GM19035 (cell line): Measurements from ENCODE around the gene FSTL5.
A peak's percentile ranks its signal among the peaks of the same experiment; 100 is the strongest.

ENCODE experiments used
- ATAC-seq: cut with Tn5 transposase; IDR thresholded peaks from one replicate; pipeline ENCODE4 v1.9.1; 2021; ENCODE audit not compliant: unreplicated experiment

Gene FSTL5

GRCh38 chr4:161604516-161605300 lies 559.1 kb downstream of the FSTL5 start:
- peak; percentile 71 for ATAC-seq

- ATAC-seq, result no peak
Measured at GRCh38 chr4:161601011-161601410, 562.8 kb downstream of the FSTL5 start.

GRCh38 chr4:161595230-161595771 lies 568.5 kb downstream of the FSTL5 start:
- no peak for ATAC-seq

DNA sequence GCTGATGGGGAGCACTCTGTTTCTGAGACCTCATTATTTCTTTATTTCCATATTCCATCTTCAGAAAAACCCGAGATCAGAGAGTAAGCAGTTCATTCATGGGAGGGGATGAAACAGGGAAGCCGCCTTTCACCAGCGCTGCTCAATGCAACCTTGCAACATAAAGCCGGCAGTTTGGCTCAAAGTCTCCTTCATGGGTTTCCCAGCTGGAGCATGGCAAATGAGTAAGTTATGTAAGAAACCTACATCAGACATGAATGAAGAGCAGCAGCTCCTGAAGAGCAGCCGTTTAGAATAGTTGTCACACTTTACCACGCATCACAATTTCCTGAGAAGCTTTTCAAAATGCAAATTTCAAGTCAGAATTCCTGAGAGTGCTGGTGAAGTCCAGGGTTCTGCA lies 578.8 kb downstream of the FSTL5 start:
- no peak for ATAC-seq

DNA sequence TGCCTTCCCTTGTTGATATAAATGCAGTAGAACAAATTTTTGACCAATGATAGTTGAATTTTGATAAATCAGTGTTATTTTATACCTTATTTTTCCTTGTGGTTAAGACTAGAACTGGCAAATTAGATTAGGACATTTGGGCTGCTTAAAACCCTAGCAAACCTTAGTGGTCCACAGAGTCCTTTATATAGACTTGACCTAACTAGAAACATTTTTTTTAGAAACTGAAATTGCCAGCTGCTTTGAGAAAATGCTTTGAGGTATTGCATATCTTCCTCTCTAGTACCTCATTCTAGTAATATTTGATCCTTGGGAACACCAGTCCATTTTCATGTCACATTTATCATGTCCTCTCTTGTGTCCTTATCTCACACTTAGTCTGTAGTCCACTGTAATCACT lies 580.3 kb downstream of the FSTL5 start:
- ATAC-seq, result no peak

GRCh38 chr4:161581262-161582230 lies 582.3 kb downstream of the FSTL5 start:
- ATAC-seq, result no peak

DNA sequence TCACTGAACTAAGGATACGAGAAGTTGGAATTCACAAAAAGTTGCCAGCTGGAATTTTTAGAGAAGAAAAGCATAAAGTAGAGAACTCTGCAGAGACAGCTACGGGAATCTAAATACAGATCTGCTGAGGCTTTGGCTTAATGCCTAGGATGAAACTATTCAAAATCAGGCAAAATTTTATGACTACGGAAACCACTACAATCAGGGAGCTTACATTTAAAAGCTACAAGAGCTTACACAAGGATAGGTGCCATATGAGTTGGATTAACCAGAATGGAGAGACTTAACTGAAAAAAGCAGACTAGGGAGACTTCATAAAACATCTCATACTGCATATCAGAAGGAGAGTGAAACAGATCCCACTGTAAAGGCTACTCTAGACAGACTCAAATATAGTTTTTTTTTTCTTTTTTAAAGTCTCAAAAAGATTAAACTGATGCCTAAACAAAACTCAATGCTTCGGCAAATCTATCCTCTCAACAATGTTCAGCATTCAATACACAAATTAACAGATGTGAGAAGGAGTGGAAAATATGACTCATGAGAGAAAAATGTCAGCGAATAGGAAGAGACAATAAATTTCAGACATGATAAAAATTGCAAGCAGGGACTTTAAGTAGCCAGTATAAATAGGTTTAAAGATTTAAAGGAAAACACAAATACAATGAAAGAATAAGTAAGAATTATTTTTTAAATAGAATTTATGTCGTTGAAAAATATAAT lies 586.1 kb downstream of the FSTL5 start:
- ATAC-seq, result no peak

DNA sequence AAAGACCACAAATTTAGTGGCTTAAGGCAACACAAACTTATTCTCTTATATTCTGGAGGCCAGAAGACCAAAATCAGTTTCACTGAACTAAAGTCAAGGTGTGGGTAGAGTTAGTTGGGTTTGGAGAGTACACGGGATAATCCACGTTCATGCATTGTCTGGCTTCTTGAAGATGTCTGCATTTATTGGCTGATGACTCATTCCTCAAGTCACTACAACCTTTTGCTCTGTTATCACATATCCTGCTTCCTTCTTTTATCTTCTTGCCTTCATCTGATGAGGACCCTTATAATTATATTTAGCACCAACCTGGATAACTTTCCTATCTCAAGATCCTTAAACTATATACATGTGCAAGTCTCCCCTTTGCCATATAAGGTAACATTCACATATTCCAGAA lies 590.0 kb downstream of the FSTL5 start:
- ATAC-seq, result no peak

GRCh38 chr4:161564230-161564834 lies 599.5 kb downstream of the FSTL5 start:
- ATAC-seq, result no peak

DNA sequence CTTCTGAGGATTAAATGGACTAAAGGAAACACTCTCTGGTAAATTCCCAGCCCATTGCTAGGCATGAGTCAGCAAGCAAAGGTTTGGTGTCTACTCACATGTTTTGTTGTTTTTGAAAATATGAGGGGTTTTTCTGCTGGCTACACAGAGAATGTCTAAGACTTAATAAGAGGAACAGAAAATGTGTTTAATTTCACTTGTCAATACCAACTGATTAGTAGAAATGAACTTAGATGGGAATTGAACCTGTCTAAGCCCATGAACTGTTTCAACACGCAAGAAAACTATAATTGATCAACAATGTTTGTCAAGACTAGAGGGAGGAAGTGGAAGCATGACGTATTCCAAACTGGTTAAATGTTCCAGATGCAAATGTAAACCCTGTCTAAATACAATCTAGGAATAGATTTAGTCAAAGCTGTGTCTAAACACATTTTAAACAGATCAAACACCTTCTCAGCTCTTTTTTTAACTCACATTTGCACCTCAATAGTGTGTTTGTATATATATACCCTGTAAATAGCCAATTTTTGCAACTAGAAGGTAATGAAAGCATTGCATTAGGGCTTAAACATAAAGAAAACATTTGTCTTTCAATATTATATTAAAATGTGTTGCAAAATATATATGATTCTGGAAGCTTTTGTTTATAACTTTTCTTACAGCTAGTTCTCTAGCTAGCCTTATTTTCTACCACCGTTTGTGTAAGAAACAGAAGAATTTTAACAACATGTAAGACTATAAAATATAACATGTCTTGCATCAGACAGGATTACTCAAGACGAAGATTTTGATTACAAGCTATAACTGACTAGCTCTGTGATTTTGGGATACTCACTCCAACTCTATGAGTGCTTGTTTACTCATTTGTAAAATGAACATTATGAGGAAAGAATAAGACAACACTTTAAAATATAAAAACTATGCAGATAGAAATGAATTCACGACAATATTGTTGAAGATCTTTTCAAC lies 607.8 kb downstream of the FSTL5 start:
- peak; percentile 83 for ATAC-seq

GRCh38 chr4:161554372-161554990 lies 609.3 kb downstream of the FSTL5 start:
- ATAC-seq, result no peak

GRCh38 chr4:161546902-161547301 lies 616.9 kb downstream of the FSTL5 start:
- no peak for ATAC-seq

DNA sequence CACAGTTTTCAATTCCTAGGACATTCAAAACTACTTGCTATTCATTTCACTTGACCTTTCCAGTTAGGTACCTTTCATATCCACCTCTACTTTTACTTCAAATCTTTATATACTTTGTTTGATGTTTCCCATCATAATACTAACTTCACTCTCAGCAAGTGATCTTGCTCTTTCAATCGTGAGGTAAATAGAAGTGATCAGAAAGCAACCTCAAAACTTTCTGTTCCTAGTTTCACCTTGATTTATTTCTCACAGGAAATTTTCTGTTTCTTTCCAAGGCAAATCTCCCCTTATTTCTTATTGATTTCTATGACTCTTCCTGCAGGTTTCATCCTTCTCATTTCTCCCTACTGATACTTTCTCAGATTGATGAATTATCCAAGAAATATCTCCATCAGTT lies 623.5 kb downstream of the FSTL5 start:
- peak; percentile 48 for ATAC-seq

DNA sequence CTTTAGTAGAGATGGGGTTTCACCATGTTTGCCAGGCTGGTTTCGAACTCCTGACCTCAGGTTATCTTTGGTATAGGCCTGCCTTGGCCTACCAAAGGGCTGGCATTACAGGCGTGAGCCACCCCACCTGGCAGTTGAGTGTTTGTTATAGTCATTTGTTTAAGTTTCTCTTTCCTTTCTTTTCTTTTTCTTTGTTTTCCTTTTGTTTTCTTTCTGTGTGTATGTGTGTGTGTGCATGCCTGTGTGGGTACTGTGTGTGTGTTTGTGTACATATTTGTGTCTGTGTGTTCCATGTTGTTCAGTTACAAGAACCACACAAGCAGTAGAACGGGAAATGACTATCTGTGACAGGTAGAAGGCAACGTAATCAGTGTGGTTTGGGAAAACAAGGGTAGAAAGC lies 624.9 kb downstream of the FSTL5 start:
- ATAC-seq, result no peak

GRCh38 chr4:161530710-161531109 lies 633.1 kb downstream of the FSTL5 start:
- ATAC-seq, result no peak

GRCh38 chr4:161525121-161525520 lies 638.7 kb downstream of the FSTL5 start:
- no peak for ATAC-seq

GRCh38 chr4:161522031-161522430 lies 641.8 kb downstream of the FSTL5 start:
- no peak for ATAC-seq

- no peak for ATAC-seq
Measured at GRCh38 chr4:161519611-161520010, 644.2 kb downstream of the FSTL5 start.

DNA sequence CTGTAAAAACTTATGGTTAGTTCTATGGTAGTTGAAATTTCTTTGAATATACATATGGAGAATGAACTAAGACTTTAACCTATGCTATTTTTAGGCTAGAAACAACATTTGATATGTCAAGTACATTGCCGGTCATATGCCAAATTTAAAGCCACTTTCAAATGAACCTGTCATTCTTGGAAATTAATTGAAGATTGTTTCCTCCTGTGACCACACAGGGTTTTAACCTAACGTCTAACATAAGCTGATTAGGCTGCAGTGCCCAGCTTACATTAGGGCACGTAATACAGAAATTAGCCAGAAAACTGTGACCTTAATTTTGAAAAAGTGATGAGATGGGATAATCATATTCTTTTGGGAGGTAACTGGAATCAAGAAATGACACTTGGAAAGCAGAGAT lies 645.9 kb downstream of the FSTL5 start:
- ATAC-seq, result no peak
